Thymus (tissue), 11 donors: ENCODE data around the gene TREM1. TPM values are rescaled to one million over a fixed set of nuclear protein-coding genes. Genes with fewer than 3 reads are reported as not detected.

Experiments used
- DNase-seq, 9 donors: peaks; one replicate each; pipeline ENCODE4 v3.0.0-alpha.2; 2013; ENCODE audit warnings: low spot score in 9 of 9, low read depth in 6 of 9, missing footprints in 1 of 9
- H3K27ac ChIP-seq, 2 donors: one replicate each; pipeline ENCODE4 v1.5.1; 2013; ENCODE audit warnings: control low read depth in 1 of 2, low read depth in 1 of 2, low read length in 1 of 2, mild to moderate bottlenecking in 1 of 2, moderate library complexity in 1 of 2
- H3K27me3 ChIP-seq, 2 donors: one replicate each; pipeline ENCODE4 v1.5.1; 2013; ENCODE audit warnings: low read length in 1 of 2; ENCODE audit not compliant: control insufficient read depth in 2 of 2, insufficient read depth in 1 of 2
- H3K36me3 ChIP-seq, 2 donors: one replicate each; pipeline ENCODE4 v1.5.1; 2013; ENCODE audit warnings: low read length in 1 of 2, mild to moderate bottlenecking in 1 of 2, moderate library complexity in 1 of 2; ENCODE audit not compliant: control insufficient read depth in 2 of 2, insufficient read depth in 2 of 2
- H3K4me1 ChIP-seq, 2 donors: one replicate each; pipeline ENCODE4 v1.5.1; 2013; ENCODE audit warnings: low read length in 2 of 2; ENCODE audit not compliant: control insufficient read depth in 2 of 2, insufficient read depth in 2 of 2
- H3K4me3 ChIP-seq, 2 donors: one replicate each; pipeline ENCODE4 v1.5.1; 2013; ENCODE audit warnings: low read length in 2 of 2, control low read depth in 1 of 2, mild to moderate bottlenecking in 1 of 2
- H3K9me3 ChIP-seq, 2 donors: one replicate each; pipeline ENCODE4 v1.5.1; 2013; ENCODE audit warnings: low read length in 1 of 2, mild to moderate bottlenecking in 1 of 2; ENCODE audit not compliant: control insufficient read depth in 2 of 2, insufficient read depth in 1 of 2
- WGBS: extraction: QIAGEN DNeasy Blood & Tissue Kit; methylation state at CpG from one replicate; pipeline ENCODE4 v1.1.7; 2013; 5-methylcytosine and 5-hydroxymethylcytosine counted together
- polyA plus RNA-seq: library from polyadenylated mRNA; stranded (reverse); fragments of 200-250 nt; gene quantifications from one replicate; pipeline ENCODE4 v1.2.3, GENCODE V29; 2013
- total RNA-seq: library from RNA; stranded (reverse); fragments of 120-200 nt; gene quantifications from one replicate; pipeline ENCODE4 v1.2.4, GENCODE V29; 2013
- donor health status: healthy.

The TREM1 gene
- total and polyA plus RNA-seq, 2 donors, result 1.0 to 1.9 TPM

- H3K9me3 ChIP-seq, result no peaks in the 10 kb centered on the region
- H3K36me3 ChIP-seq, result no peaks in the 10 kb centered on the region
- H3K27ac ChIP-seq, result no peak overlapping the region
- H3K4me3 ChIP-seq, result no peak overlapping the region
- no peaks in the 10 kb centered on the region for H3K27me3 ChIP-seq
- H3K4me1 ChIP-seq, result no peaks in the 10 kb centered on the region
- DNase-seq, result no peak
- 95% methylated on average over 9 of the region's 9 CpGs for WGBS
Observed at GRCh38 chr6:41326092-41326491, 39.6 kb upstream of the TREM1 start.

- no peak overlapping the region for H3K4me3 ChIP-seq
- peaks cover 0 to 2% of the 10 kb centered on the region in 2 donors for H3K4me1 ChIP-seq
- H3K27ac ChIP-seq, result no peak overlapping the region
- H3K36me3 ChIP-seq, result no peaks in the 10 kb centered on the region
- H3K27me3 ChIP-seq, result no peaks in the 10 kb centered on the region
- H3K9me3 ChIP-seq, result no peaks in the 10 kb centered on the region
- 91% methylated on average over 4 of the region's 4 CpGs for WGBS
- no peak for DNase-seq
Observed at GRCh38 chr6:41325446-41326066, 39.1 kb upstream of the TREM1 start.

DNA sequence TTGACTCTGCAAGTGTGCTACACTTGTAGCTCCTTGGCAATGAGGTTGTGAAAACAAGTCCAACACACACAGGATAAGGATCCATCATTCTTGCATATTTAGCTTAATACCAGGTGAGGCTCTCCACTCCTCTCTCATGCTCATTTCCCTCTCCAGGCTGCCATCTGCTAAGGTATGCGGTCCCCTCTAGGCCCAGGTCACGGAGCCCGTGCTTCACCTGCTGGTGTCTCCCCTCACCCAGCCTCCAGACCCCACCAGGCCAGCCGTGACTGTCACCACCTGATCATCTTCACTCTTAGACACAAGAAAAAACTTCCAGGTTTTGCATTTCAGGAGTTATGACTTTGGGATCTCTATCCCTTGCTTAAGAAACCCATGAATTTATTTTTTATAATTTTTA lies 34.7 kb upstream of the TREM1 start:
- Histone ChIP-seq H3K4me1 (peaks cover 12 to 24% of the 10 kb centered on the region in 2 donors), H3K27ac (no peak overlapping the region), H3K36me3 (no peaks in the 10 kb centered on the region), H3K27me3 (no peaks in the 10 kb centered on the region), H3K9me3 (no peaks in the 10 kb centered on the region), H3K4me3 (no peak overlapping the region)
- 83% methylated on average over 4 of the region's 4 CpGs for WGBS
- no peak for DNase-seq

- Histone ChIP-seq H3K36me3 (no peaks in the 10 kb centered on the region), H3K9me3 (no peaks in the 10 kb centered on the region), H3K4me1 (peaks cover 12 to 24% of the 10 kb centered on the region in 2 donors), H3K27me3 (no peaks in the 10 kb centered on the region), H3K4me3 (no peak overlapping the region), H3K27ac (peak overlapping the region in 1 of 2 donors; percentile 20)
- DNase-seq, result peak; percentile 75 to 93 (median 85)
- WGBS, result 24% methylated on average over 33 of the region's 33 CpGs
Observed at GRCh38 chr6:41318654-41319565, 32.4 kb upstream of the TREM1 start.

DNA sequence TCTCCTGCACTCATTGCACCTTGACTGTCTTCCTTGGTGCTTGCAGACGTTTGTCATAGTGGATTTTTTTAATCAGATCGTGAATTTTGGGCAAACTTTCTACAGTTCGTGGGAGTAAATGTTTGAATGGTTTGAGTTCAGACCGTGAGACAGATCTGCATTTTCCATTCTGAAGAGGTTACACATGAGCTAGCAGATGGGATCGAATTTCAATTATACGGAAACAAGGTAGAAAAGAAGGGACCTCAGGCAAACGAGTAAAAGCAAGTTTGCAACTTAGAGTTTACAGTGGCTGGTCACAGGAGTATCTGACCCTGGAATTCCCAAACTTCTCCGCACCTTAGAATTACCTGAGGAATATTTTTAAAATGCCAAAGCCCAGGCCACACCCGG lies 31.8 kb upstream of the TREM1 start:
- Histone ChIP-seq H3K36me3 (no peaks in the 10 kb centered on the region), H3K9me3 (no peaks in the 10 kb centered on the region), H3K27ac (no peak overlapping the region), H3K4me1 (peaks cover 12 to 24% of the 10 kb centered on the region in 2 donors), H3K27me3 (no peaks in the 10 kb centered on the region), H3K4me3 (no peak overlapping the region)
- DNase-seq, result no peak
- WGBS, result 71% methylated on average over 9 of the region's 9 CpGs

DNA sequence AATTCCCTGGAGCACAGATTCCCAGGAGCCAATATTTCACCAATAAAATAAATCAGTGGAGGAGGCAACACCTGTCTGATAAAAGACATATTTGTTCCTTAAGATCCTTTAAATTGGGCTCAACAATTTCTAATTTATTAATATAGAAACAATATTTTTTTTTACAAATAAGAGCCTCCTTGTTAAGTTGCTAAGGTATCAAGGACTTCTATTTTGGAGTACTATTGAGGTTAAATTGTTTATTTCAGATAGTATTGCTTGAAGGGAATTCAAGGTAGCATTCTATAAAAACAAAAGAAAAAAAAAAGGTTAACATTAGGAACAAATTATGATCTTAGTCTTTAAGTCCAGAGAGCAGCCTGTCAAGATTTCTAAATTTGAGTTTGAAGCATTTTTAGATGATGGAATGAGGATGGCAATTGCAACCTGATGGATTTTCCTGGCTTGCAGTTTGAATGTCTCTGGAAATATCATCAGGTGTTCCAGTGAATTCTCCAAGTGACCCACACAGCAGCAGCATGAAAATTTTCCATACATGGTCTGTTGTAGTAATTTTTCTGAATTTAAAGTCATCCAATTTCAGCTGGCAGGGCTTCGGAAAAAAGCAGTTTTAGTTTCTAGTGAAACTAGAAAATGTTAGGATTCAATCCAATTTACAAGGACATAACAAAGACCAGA lies 29.6 kb upstream of the TREM1 start:
- no peak overlapping the region for H3K27ac ChIP-seq
- H3K36me3 ChIP-seq, result no peaks in the 10 kb centered on the region
- DNase-seq, result no peak
- H3K27me3 ChIP-seq, result no peaks in the 10 kb centered on the region
- 96% methylated on average over 1 of the region's 1 CpG for WGBS
- H3K4me3 ChIP-seq, result no peak overlapping the region
- no peaks in the 10 kb centered on the region for H3K9me3 ChIP-seq
- peaks cover 12 to 24% of the 10 kb centered on the region in 2 donors for H3K4me1 ChIP-seq

DNA sequence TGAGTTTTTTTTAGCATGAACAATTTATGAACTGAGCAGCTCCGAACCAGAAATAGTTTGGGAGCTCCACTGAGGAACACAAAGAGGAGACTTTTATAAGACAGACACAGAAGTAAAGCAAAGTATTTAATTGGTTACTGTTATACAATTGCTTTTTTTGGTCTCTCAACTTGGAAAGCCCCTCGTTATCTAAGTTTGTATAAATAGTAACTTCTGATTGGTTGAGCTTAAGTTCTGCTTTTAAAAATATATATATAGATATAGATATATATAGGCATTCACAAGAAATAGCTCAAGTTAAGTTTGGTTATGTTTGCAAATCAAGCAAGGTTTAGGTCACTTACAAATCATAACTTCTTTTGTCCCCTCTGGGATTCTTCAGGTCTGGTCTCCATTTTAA lies 28.7 kb upstream of the TREM1 start:
- DNase-seq, result no peak

GRCh38 chr6:41306187-41306854 lies 19.8 kb upstream of the TREM1 start:
- no peak overlapping the region for H3K4me3 ChIP-seq
- peak; percentile 40 to 84 (median 59) for DNase-seq
- H3K27me3 ChIP-seq, result peaks cover 0 to 2% of the 10 kb centered on the region in 2 donors
- no peaks in the 10 kb centered on the region for H3K4me1 ChIP-seq
- H3K27ac ChIP-seq, result no peak overlapping the region
- H3K9me3 ChIP-seq, result no peaks in the 10 kb centered on the region
- no peaks in the 10 kb centered on the region for H3K36me3 ChIP-seq
- WGBS, result 48% methylated on average over 13 of the region's 13 CpGs

More for the DNA sequence above, 28.7 kb upstream of the TREM1 start:
- H3K4me3 ChIP-seq, result no peak overlapping the region
- peaks cover 12 to 19% of the 10 kb centered on the region in 2 donors for H3K4me1 ChIP-seq
- H3K27ac ChIP-seq, result no peak overlapping the region
- 84% methylated on average over 2 of the region's 2 CpGs for WGBS
- H3K9me3 ChIP-seq, result no peaks in the 10 kb centered on the region
- H3K27me3 ChIP-seq, result no peaks in the 10 kb centered on the region
- no peaks in the 10 kb centered on the region for H3K36me3 ChIP-seq
